WTC11 (cell line): ENCODE measurements around the gene LSM3. TPM values are rescaled to one million over a fixed set of nuclear protein-coding genes. Genes with fewer than 3 reads are reported as not detected.
A peak's percentile ranks its signal among the peaks of the same experiment; 100 is the strongest.

Experiments used
- ATAC-seq: fragments of 200-7000 bp; cut with Tn5 transposase; 2 replicates; pipeline ENCODE4 v1.10.0; 2021; ENCODE audit warnings: mild to moderate bottlenecking, moderate library complexity
- CTCF ChIA-PET: fragments of 300-600 bp; sonication (Branson Sonifier 250); formaldehyde crosslinking; loops from one replicate; lab custom pipeline; 2021; ENCODE audit warnings: antibody characterized with exemption; lab: Charles Lee
- POLR2A ChIA-PET: fragments of 350-600 bp; sonication (Branson Sonifier 250); formaldehyde crosslinking; loops from one replicate; lab custom pipeline; 2021; ENCODE audit warnings: antibody characterized with exemption; lab: Charles Lee
- DNase-seq: peaks from one replicate; pipeline ENCODE4 v3.0.0; 2021; ENCODE audit warnings: low spot score
- H3K27ac Mint-ChIP-seq: 2 replicates; pipeline ENCODE4 v1.8.0; 2021; ENCODE audit warnings: mixed read lengths
- H3K27me3 Mint-ChIP-seq: 2 replicates; pipeline ENCODE4 v1.8.0; 2021; ENCODE audit warnings: low read depth, mild to moderate bottlenecking, moderate library complexity, mixed read lengths
- H3K36me3 Mint-ChIP-seq: 2 replicates; pipeline ENCODE4 v1.8.0; 2021; ENCODE audit warnings: mixed read lengths
- H3K4me1 Mint-ChIP-seq: 2 replicates; pipeline ENCODE4 v1.8.0; 2022; ENCODE audit warnings: mixed read lengths
- H3K4me3 Mint-ChIP-seq: 2 replicates; pipeline ENCODE4 v1.8.0; 2021; ENCODE audit warnings: mild to moderate bottlenecking, moderate library complexity, mixed read lengths
- H3K9me3 Mint-ChIP-seq: 2 replicates; pipeline ENCODE4 v1.8.0; 2021; ENCODE audit warnings: mixed read lengths
- CBFB ChIP-seq: sonication (generic); formaldehyde crosslinking; IDR thresholded peaks from 2 replicates; pipeline ENCODE4 v1.8.1; 2022; ENCODE audit warnings: mild to moderate bottlenecking, low read depth, missing genetic modification reagents
- E2F4 ChIP-seq: sonication (generic); formaldehyde crosslinking; IDR thresholded peaks from 2 replicates; pipeline ENCODE4 v1.8.1; 2022; ENCODE audit warnings: low read depth, mild to moderate bottlenecking, moderate library complexity, missing genetic modification reagents, borderline replicate concordance
- FOXJ3 ChIP-seq: sonication (generic); formaldehyde crosslinking; IDR thresholded peaks from 2 replicates; pipeline ENCODE4 v1.9.0; 2021; ENCODE audit warnings: missing genetic modification reagents, mild to moderate bottlenecking, borderline replicate concordance
- IRF1 ChIP-seq: sonication (generic); formaldehyde crosslinking; IDR thresholded peaks from 2 replicates; pipeline ENCODE4 v1.8.0; 2023; ENCODE audit warnings: missing genetic modification reagents
- IRF2 ChIP-seq: sonication (generic); formaldehyde crosslinking; IDR thresholded peaks from 2 replicates; pipeline ENCODE4 v1.8.0; 2022; ENCODE audit warnings: low read depth, missing genetic modification reagents, borderline replicate concordance
- MAX ChIP-seq: sonication (generic); formaldehyde crosslinking; IDR thresholded peaks from 2 replicates; pipeline ENCODE4 v1.8.0; 2022; ENCODE audit warnings: mild to moderate bottlenecking, missing genetic modification reagents
- MXD4 ChIP-seq: fragments of 250-450 bp; sonication (Bioruptor Pico); IDR thresholded peaks from 2 replicates; pipeline ENCODE4 v1.8.0; 2021; ENCODE audit warnings: mild to moderate bottlenecking, moderate library complexity, borderline replicate concordance
- NFATC4 ChIP-seq: fragments of 250-450 bp; sonication (Bioruptor Pico); IDR thresholded peaks from 2 replicates; pipeline ENCODE4 v1.9.0; 2021; ENCODE audit warnings: mild to moderate bottlenecking
- NFE2L1 ChIP-seq: sonication (generic); formaldehyde crosslinking; IDR thresholded peaks from 2 replicates; pipeline ENCODE4 v1.8.1; 2023; ENCODE audit warnings: missing genetic modification reagents
- PREB ChIP-seq: sonication (generic); formaldehyde crosslinking; IDR thresholded peaks from 2 replicates; pipeline ENCODE4 v1.8.1; 2022; ENCODE audit warnings: mild to moderate bottlenecking, missing genetic modification reagents, moderate library complexity, borderline replicate concordance
- PRRX2 ChIP-seq: fragments of 250-450 bp; sonication (Bioruptor Pico); IDR thresholded peaks from 2 replicates; pipeline ENCODE4 v1.8.0; 2021; ENCODE audit warnings: mild to moderate bottlenecking
- RORB ChIP-seq: fragments of 250-450 bp; sonication (Bioruptor Pico); IDR thresholded peaks from 2 replicates; pipeline ENCODE4 v1.9.0; 2021; ENCODE audit warnings: mild to moderate bottlenecking
- SMAD3 ChIP-seq: sonication (generic); formaldehyde crosslinking; IDR thresholded peaks from 2 replicates; pipeline ENCODE4 v1.8.0; 2022; ENCODE audit warnings: missing genetic modification reagents, mild to moderate bottlenecking, borderline replicate concordance
- SMAD4 ChIP-seq: sonication (generic); formaldehyde crosslinking; IDR thresholded peaks from 2 replicates; pipeline ENCODE4 v1.8.0; 2022; ENCODE audit warnings: mild to moderate bottlenecking, missing genetic modification reagents
- TEAD1 ChIP-seq: sonication (generic); formaldehyde crosslinking; IDR thresholded peaks from 2 replicates; pipeline ENCODE4 v1.8.0; 2022; ENCODE audit warnings: mild to moderate bottlenecking, missing genetic modification reagents
- ZMAT4 ChIP-seq: fragments of 250-450 bp; sonication (Bioruptor Pico); IDR thresholded peaks from 2 replicates; pipeline ENCODE4 v1.9.0; 2021; ENCODE audit warnings: mild to moderate bottlenecking
- ZNF219 ChIP-seq: sonication (generic); formaldehyde crosslinking; IDR thresholded peaks from 2 replicates; pipeline ENCODE4 v1.8.0; 2023; ENCODE audit warnings: missing genetic modification reagents, mild to moderate bottlenecking, borderline replicate concordance
- ZNF263 ChIP-seq: sonication (generic); formaldehyde crosslinking; IDR thresholded peaks from 2 replicates; pipeline ENCODE4 v1.8.1; 2022; ENCODE audit warnings: low read depth, mild to moderate bottlenecking, moderate library complexity, missing genetic modification reagents
- ZNF281 ChIP-seq: sonication (generic); formaldehyde crosslinking; IDR thresholded peaks from 2 replicates; pipeline ENCODE4 v1.8.0; 2023; ENCODE audit warnings: mild to moderate bottlenecking, missing genetic modification reagents
- ZNF532 ChIP-seq: fragments of 250-450 bp; sonication (Bioruptor Pico); IDR thresholded peaks from 2 replicates; pipeline ENCODE4 v1.9.0; 2021; ENCODE audit warnings: mild to moderate bottlenecking, borderline replicate concordance
- ZSCAN18 ChIP-seq: fragments of 250-450 bp; sonication (Bioruptor Pico); IDR thresholded peaks from 2 replicates; pipeline ENCODE4 v2.1.2; 2022; ENCODE audit warnings: mild to moderate bottlenecking, moderate library complexity
- total RNA-seq: library from RNA; stranded (reverse); gene quantifications from 3 replicates; pipeline ENCODE4 v1.2.3, GENCODE V29; 2021

LSM3 gene
- total RNA-seq, 1 experiment from 2014 or later, result 21.4 TPM

- Mint-ChIP-seq H3K4me1 (peaks cover 11% of the 10 kb centered on the region; the same call in 1 of the 2 replicates), H3K36me3 (peaks cover 13% of the 10 kb centered on the region), H3K4me3 (no peak overlapping the region), H3K9me3 (no peaks in the 10 kb centered on the region), H3K27ac (no peak overlapping the region), H3K27me3 (no peaks in the 10 kb centered on the region)
- ChIA-PET POLR2A (no interaction called here), CTCF (interaction anchor here (4.9 kb wide), 1 partner anchor 244 kb away, joined by 18 read pairs; no protein-coding TSS in a partner anchor)
- no peak for ATAC-seq
- TF ChIP-seq MXD4 (CRISPR knock-in tag) (no peak), SMAD4 (CRISPR knock-in tag) (no peak), RORB (CRISPR knock-in tag) (no peak), PREB (CRISPR knock-in tag) (no peak), CBFB (CRISPR knock-in tag) (no peak), ZSCAN18 (CRISPR knock-in tag) (no peak), ZNF281 (CRISPR knock-in tag) (no peak), SMAD3 (no peak), ZMAT4 (CRISPR knock-in tag) (no peak), MAX (CRISPR knock-in tag) (no peak), E2F4 (no peak), TEAD1 (CRISPR knock-in tag) (no peak), ZNF219 (CRISPR knock-in tag) (no peak), IRF2 (CRISPR knock-in tag) (no peak), IRF1 (CRISPR knock-in tag) (no peak), ZNF263 (CRISPR knock-in tag) (no peak), NFE2L1 (CRISPR knock-in tag) (no peak), NFATC4 (CRISPR knock-in tag) (no peak)
- TF ChIP-seq, all 79 proteins: peak for 0
- no peak for DNase-seq
Measured at GRCh38 chr3:14140668-14141067, 37.9 kb upstream of the LSM3 start.

GRCh38 chr3:14141144-14141543, 37.5 kb upstream of the LSM3 start:
- peaks cover 11% of the 10 kb centered on the region; the same call in 1 of the 2 replicates for H3K4me1 Mint-ChIP-seq
- ChIA-PET CTCF (interaction anchor here (4.9 kb wide), 1 partner anchor 244 kb away, joined by 18 read pairs; no protein-coding TSS in a partner anchor), POLR2A (no interaction called here)
- no peak overlapping the region for H3K4me3 Mint-ChIP-seq
- H3K36me3 Mint-ChIP-seq, result peaks cover 12% of the 10 kb centered on the region
- H3K9me3 Mint-ChIP-seq, result no peaks in the 10 kb centered on the region
- DNase-seq (peak; percentile 0), ATAC-seq (no peak)
- no peak overlapping the region for H3K27ac Mint-ChIP-seq
- no peaks in the 10 kb centered on the region for H3K27me3 Mint-ChIP-seq
- TF ChIP-seq ZNF532 (CRISPR knock-in tag), result no peak
- no peak for TF ChIP-seq FOXJ3 (CRISPR knock-in tag)
- no peak for TF ChIP-seq PRRX2 (CRISPR knock-in tag)
